HG03378 (cell line): ENCODE results near the gene LAMTOR4.
A peak's percentile ranks its signal among the peaks of the same experiment; 100 is the strongest.
"Not testable (repeated sequence)": the region's sequence is repeated elsewhere in the genome, so short reads cannot be mapped to it uniquely, and the experiment has no call there.

Experiments
- ATAC-seq: cut with Tn5 transposase; IDR thresholded peaks from one replicate; pipeline ENCODE4 v1.9.1; 2021; ENCODE audit warnings: mild to moderate bottlenecking, moderate library complexity; ENCODE audit not compliant: unreplicated experiment

Gene LAMTOR4

GRCh38 chr7:100169147-100169850, 20.6 kb downstream of the LAMTOR4 start:
- no peak for ATAC-seq

GRCh38 chr7:100170101-100170897, 21.6 kb downstream of the LAMTOR4 start:
- ATAC-seq, result no peak

GRCh38 chr7:100171087-100171681, 22.5 kb downstream of the LAMTOR4 start:
- ATAC-seq, result no peak

- no peak for ATAC-seq
Observed at GRCh38 chr7:100171840-100172239, 23.1 kb downstream of the LAMTOR4 start.

GRCh38 chr7:100173806-100174495, 25.2 kb downstream of the LAMTOR4 start:
- ATAC-seq, result no peak

GRCh38 chr7:100174582-100174981, 25.9 kb downstream of the LAMTOR4 start:
- no peak for ATAC-seq

GRCh38 chr7:100175296-100175935, 26.7 kb downstream of the LAMTOR4 start:
- ATAC-seq, result no peak

GRCh38 chr7:100176096-100177044, 27.7 kb downstream of the LAMTOR4 start:
- no peak for ATAC-seq

- peak; percentile 76 for ATAC-seq
Observed at GRCh38 chr7:100177045-100178001, 28.6 kb downstream of the LAMTOR4 start, which contains the start of the genes GPC2 and STAG3. Gene GPC2 (minus strand): TSS chr7:100177381. CDS start chr7:100177199, 182 bp downstream. Gene STAG3 (plus strand): TSS chr7:100177918. CDS start chr7:100180557, 2,639 bp downstream.

GRCh38 chr7:100180084-100180483, 31.4 kb downstream of the LAMTOR4 start:
- ATAC-seq, result not testable (repeated sequence)

- ATAC-seq, result not testable (repeated sequence)
Observed at GRCh38 chr7:100182616-100183015, 33.9 kb downstream of the LAMTOR4 start.

GRCh38 chr7:100183090-100183489, 34.4 kb downstream of the LAMTOR4 start:
- not testable (repeated sequence) for ATAC-seq

- no peak for ATAC-seq
Observed at GRCh38 chr7:100185726-100186125, 37.0 kb downstream of the LAMTOR4 start.

GRCh38 chr7:100189061-100189460, 40.3 kb downstream of the LAMTOR4 start:
- ATAC-seq, result no peak

- peak; percentile 59 for ATAC-seq
Observed at GRCh38 chr7:100190048-100190711, 41.5 kb downstream of the LAMTOR4 start.

- no peak for ATAC-seq
Observed at GRCh38 chr7:100191775-100192174, 43.1 kb downstream of the LAMTOR4 start.

- ATAC-seq, result not testable (repeated sequence)
Observed at GRCh38 chr7:100192281-100192862, 43.7 kb downstream of the LAMTOR4 start.
